Hippocampal formation (tissue), 2 donors: ENCODE data around the gene TMEM171.

Experiments used
- DNase-seq, 2 donors: peaks; one replicate each; lab custom pipeline; 2025; lab: John Stamatoyannopoulos, UW

The TMEM171 gene

GRCh38 chr5:73120222-73121118 is at the start of gene TMEM171:
Gene TMEM171 (plus strand): TSS chr5:73120575. CDS start chr5:73123374, 2,799 bp downstream.
- DNase-seq, result peak in 1 of 2 donors; percentile 3

- no peak for DNase-seq
Measured at GRCh38 chr5:73081093-73081492, 39.3 kb upstream of the TMEM171 start.

- no peak for DNase-seq
Measured at GRCh38 chr5:73088026-73088425, 32.3 kb upstream of the TMEM171 start.

- DNase-seq, result no peak
Measured at GRCh38 chr5:73093943-73094342, 26.4 kb upstream of the TMEM171 start.

GRCh38 chr5:73094415-73094814 is 26.0 kb upstream of the TMEM171 start:
- DNase-seq, result no peak

- no peak for DNase-seq
Measured at GRCh38 chr5:73095564-73096238, 24.7 kb upstream of the TMEM171 start.

- DNase-seq, result no peak
Measured at GRCh38 chr5:73096239-73096575, 24.2 kb upstream of the TMEM171 start.

GRCh38 chr5:73097740-73098139 is 22.6 kb upstream of the TMEM171 start:
- DNase-seq, result no peak

- no peak for DNase-seq
Measured at GRCh38 chr5:73100109-73100508, 20.3 kb upstream of the TMEM171 start.

GRCh38 chr5:73103870-73104299 is 16.5 kb upstream of the TMEM171 start:
- no peak for DNase-seq

- DNase-seq, result no peak
Measured at GRCh38 chr5:73104326-73104725, 16.0 kb upstream of the TMEM171 start.

GRCh38 chr5:73106335-73106734 is 14.0 kb upstream of the TMEM171 start:
- no peak for DNase-seq

GRCh38 chr5:73110190-73110589 is 10.2 kb upstream of the TMEM171 start:
- DNase-seq, result no peak

GRCh38 chr5:73111536-73111935 is 8.8 kb upstream of the TMEM171 start:
- DNase-seq, result no peak

- no peak for DNase-seq
Measured at GRCh38 chr5:73112359-73112758, 8.0 kb upstream of the TMEM171 start.

GRCh38 chr5:73114044-73114688 is 6.2 kb upstream of the TMEM171 start:
- no peak for DNase-seq

- DNase-seq, result no peak
Measured at GRCh38 chr5:73115399-73116051, 4.8 kb upstream of the TMEM171 start.

GRCh38 chr5:73116506-73116905 is 3.9 kb upstream of the TMEM171 start:
- DNase-seq, result no peak

GRCh38 chr5:73117088-73117740 is 3.2 kb upstream of the TMEM171 start:
- no peak for DNase-seq

- peak; percentile 29 to 85 for DNase-seq
Measured at GRCh38 chr5:73118391-73118973, 1.9 kb upstream of the TMEM171 start.

GRCh38 chr5:73119451-73120157 is 771 bp upstream of the TMEM171 start:
- DNase-seq, result no peak
